HepG2 (cell line): ENCODE data around the gene SLC35F6. TPM values are rescaled to one million over a fixed set of nuclear protein-coding genes. Genes with fewer than 3 reads are reported as not detected.

Source experiments
- ARID2 ChIP-seq: sonication (generic); formaldehyde crosslinking; IDR thresholded peaks from 2 replicates; pipeline ENCODE4 v1.8.1; 2022; ENCODE audit warnings: mild to moderate bottlenecking, missing genetic modification reagents, borderline replicate concordance
- FOSL1 ChIP-seq: sonication (generic); formaldehyde crosslinking; IDR thresholded peaks from 2 replicates; pipeline ENCODE4 v1.9.0; 2021; ENCODE audit warnings: missing genetic modification reagents, borderline replicate concordance
- GMEB1 ChIP-seq: sonication (generic); formaldehyde crosslinking; IDR thresholded peaks from 2 replicates; pipeline ENCODE4 v1.5.1; 2020; ENCODE audit warnings: missing genetic modification reagents, mild to moderate bottlenecking, borderline replicate concordance
- LCORL ChIP-seq, 2 experiments: fragments of 450-650 bp in 1 of 2; sonication (generic) in 1 of 2; formaldehyde crosslinking in 1 of 2; IDR thresholded peaks; 2 replicates each; pipeline versions ENCODE4 v1.5.0 to v1.6.1; 2017 to 2020; ENCODE audit warnings: antibody characterized with exemption in 1 of 2, missing genetic modification reagents in 1 of 2
- ONECUT2 ChIP-seq: sonication (generic); formaldehyde crosslinking; IDR thresholded peaks from 2 replicates; pipeline ENCODE4 v1.4.0; 2020; ENCODE audit warnings: missing genetic modification reagents
- PBX2 ChIP-seq: IDR thresholded peaks from 2 replicates; pipeline ENCODE4 v1.6.1; 2016; ENCODE audit warnings: control low read depth
- SMAD9 ChIP-seq: sonication (generic); formaldehyde crosslinking; IDR thresholded peaks from 2 replicates; pipeline ENCODE4 v1.5.1; 2020; ENCODE audit warnings: mild to moderate bottlenecking, missing genetic modification reagents
- TAF1 ChIP-seq: sonication (generic); formaldehyde crosslinking; IDR thresholded peaks from 2 replicates; pipeline ENCODE4 v1.4.0; 2020; ENCODE audit warnings: missing genetic modification reagents
- ZBTB43 ChIP-seq: sonication (generic); formaldehyde crosslinking; conservative IDR thresholded peaks from 2 replicates; pipeline ENCODE4 v1.4.0; 2020; ENCODE audit warnings: missing genetic modification reagents
- ZFP37 ChIP-seq: sonication (generic); formaldehyde crosslinking; IDR thresholded peaks from 2 replicates; pipeline ENCODE4 v1.4.0; 2020; ENCODE audit warnings: missing genetic modification reagents, borderline replicate concordance
- ZFX ChIP-seq: sonication (generic); formaldehyde crosslinking; IDR thresholded peaks from 2 replicates; pipeline ENCODE4 v1.4.0; 2020; ENCODE audit warnings: mild to moderate bottlenecking, low read depth, missing genetic modification reagents, moderate library complexity
- ZMYM2 ChIP-seq: sonication (generic); formaldehyde crosslinking; IDR thresholded peaks from 2 replicates; pipeline ENCODE4 v1.8.0; 2022; ENCODE audit warnings: mild to moderate bottlenecking, missing genetic modification reagents
- ZNF672 ChIP-seq: sonication (generic); formaldehyde crosslinking; IDR thresholded peaks from 2 replicates; pipeline ENCODE4 v1.8.1; 2022; ENCODE audit warnings: missing genetic modification reagents
- ZNF724P ChIP-seq: sonication (generic); formaldehyde crosslinking; IDR thresholded peaks from 2 replicates; pipeline ENCODE4 v1.8.0; 2022; ENCODE audit warnings: missing genetic modification reagents, borderline replicate concordance
- ZNF782 ChIP-seq: sonication (generic); formaldehyde crosslinking; IDR thresholded peaks from 2 replicates; pipeline ENCODE4 v1.4.0; 2020; ENCODE audit warnings: missing genetic modification reagents, mild to moderate bottlenecking, borderline replicate concordance
- ZZZ3 ChIP-seq: sonication (generic); formaldehyde crosslinking; IDR thresholded peaks from 2 replicates; pipeline ENCODE4 v1.4.0; 2020; ENCODE audit warnings: missing genetic modification reagents, mild to moderate bottlenecking, borderline replicate concordance
- polyA plus RNA-seq, 8 experiments: library from polyadenylated mRNA; depleted of rRNA in 3 of 8; stranded (reverse) in 7 of 8; unstranded in 1 of 8; fragments of >200 nt; fragmentation: Illumina TruSeq in 4 of 8; extraction: Trizol in 4 of 8; gene quantifications; 2 replicates each; pipeline versions ENCODE4 v1.2.1 to v1.2.3, GENCODE V29; 2011 to 2016; ENCODE audit warnings: low read depth in 4 of 8, missing spikeins in 1 of 8, mixed read lengths in 1 of 8; ENCODE audit not compliant: insufficient read depth in 1 of 8
- total RNA-seq, 5 experiments: library from RNA; depleted of rRNA; stranded (reverse); fragments of >200 nt; fragmentation: Illumina TruSeq; extraction: Trizol; gene quantifications; 2 replicates each; pipeline ENCODE4 v1.2.3, GENCODE V29; 2016; ENCODE audit warnings: low read depth in 1 of 5
- TF ChIP-seq, protein P1 (sequence below): sonication (generic); formaldehyde crosslinking; conservative IDR thresholded peaks from 2 replicates; pipeline ENCODE4 v1.4.0; 2020; ENCODE audit warnings: mild to moderate bottlenecking, missing genetic modification reagents, moderate library complexity
- TF ChIP-seq, protein P2 (sequence below): sonication (generic); formaldehyde crosslinking; IDR thresholded peaks from 2 replicates; pipeline ENCODE4 v1.5.1; 2020; ENCODE audit warnings: mild to moderate bottlenecking, missing genetic modification reagents, borderline replicate concordance

The SLC35F6 gene
- total and polyA plus RNA-seq, 2 of the 13 experiments (the other 11 are each of a cell fraction or from before 2014, with no cell fraction given): 15.2 to 21.2 TPM

DNA sequence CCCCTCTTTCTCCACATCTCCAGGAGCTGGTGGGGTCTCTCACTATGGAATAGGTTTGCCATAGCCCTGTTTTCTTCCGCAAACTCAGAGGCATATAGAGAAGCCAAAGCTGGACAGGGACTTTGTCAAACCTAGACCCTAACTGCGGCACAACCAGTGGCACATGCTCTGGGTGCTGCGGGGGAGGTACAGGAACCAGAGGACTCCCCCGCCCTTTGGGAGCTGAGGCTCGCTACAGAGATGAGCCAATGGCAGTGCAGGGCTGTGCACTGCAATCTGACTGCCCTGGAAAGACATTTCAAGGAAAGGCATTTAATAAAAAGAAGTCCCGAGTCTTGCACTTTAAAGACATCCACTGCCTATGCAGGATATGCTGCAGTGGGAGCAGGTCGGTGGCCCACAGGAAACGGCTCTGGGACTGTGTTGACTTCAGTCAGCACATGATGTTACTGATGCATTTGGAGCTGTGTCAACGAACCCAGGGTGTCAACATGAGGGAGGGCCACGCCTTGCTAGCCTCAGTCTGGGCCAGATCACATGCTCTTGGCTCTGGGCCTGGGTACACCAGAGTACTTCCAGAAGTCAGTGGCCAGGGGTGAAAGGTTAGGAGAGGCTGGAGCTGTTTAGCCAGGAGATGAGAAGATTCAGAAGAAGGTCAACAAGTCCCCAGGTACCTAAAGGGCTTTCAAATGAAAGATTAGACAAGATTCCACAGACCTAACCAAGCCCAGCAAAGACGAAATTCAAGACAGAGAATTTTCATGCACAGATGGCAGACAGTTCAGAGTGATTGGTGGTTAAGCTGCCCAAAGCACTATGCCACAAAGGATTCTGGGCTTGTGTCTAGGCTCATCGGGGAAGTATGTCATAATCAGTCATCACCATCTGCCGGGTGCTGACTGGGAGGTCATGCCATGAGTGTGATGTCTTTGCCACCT lies 8.2 kb downstream of the SLC35F6 start (continued):
- TF ChIP-seq, protein P1, sequence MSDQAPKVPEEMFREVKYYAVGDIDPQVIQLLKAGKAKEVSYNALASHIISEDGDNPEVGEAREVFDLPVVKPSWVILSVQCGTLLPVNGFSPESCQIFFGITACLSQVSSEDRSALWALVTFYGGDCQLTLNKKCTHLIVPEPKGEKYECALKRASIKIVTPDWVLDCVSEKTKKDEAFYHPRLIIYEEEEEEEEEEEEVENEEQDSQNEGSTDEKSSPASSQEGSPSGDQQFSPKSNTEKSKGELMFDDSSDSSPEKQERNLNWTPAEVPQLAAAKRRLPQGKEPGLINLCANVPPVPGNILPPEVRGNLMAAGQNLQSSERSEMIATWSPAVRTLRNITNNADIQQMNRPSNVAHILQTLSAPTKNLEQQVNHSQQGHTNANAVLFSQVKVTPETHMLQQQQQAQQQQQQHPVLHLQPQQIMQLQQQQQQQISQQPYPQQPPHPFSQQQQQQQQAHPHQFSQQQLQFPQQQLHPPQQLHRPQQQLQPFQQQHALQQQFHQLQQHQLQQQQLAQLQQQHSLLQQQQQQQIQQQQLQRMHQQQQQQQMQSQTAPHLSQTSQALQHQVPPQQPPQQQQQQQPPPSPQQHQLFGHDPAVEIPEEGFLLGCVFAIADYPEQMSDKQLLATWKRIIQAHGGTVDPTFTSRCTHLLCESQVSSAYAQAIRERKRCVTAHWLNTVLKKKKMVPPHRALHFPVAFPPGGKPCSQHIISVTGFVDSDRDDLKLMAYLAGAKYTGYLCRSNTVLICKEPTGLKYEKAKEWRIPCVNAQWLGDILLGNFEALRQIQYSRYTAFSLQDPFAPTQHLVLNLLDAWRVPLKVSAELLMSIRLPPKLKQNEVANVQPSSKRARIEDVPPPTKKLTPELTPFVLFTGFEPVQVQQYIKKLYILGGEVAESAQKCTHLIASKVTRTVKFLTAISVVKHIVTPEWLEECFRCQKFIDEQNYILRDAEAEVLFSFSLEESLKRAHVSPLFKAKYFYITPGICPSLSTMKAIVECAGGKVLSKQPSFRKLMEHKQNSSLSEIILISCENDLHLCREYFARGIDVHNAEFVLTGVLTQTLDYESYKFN: peak; percentile 49
- TF ChIP-seq ARID2 (CRISPR knock-in tag) (no peak), TAF1 (CRISPR knock-in tag) (peak; percentile 33; the same call in 1 of the 2 replicates), ZZZ3 (CRISPR knock-in tag) (no peak), GMEB1 (CRISPR knock-in tag) (no peak), ZMYM2 (CRISPR knock-in tag) (no peak), ZBTB43 (CRISPR knock-in tag) (no peak), ZNF782 (no peak), ZFP37 (CRISPR knock-in tag) (no peak), SMAD9 (no peak), LCORL (IDR thresholded peaks at IDR 0.05) (no peak), LCORL (CRISPR knock-in tag; IDR thresholded peaks at IDR 0.05) (peak; percentile 92), FOSL1 (CRISPR knock-in tag) (no peak), ONECUT2 (no peak), ZNF672 (CRISPR knock-in tag) (no peak), ZNF724P (CRISPR knock-in tag) (no peak), PBX2 (CRISPR knock-in tag) (no peak), ZFX (CRISPR knock-in tag) (peak; percentile 64)
- TF ChIP-seq, protein P2, sequence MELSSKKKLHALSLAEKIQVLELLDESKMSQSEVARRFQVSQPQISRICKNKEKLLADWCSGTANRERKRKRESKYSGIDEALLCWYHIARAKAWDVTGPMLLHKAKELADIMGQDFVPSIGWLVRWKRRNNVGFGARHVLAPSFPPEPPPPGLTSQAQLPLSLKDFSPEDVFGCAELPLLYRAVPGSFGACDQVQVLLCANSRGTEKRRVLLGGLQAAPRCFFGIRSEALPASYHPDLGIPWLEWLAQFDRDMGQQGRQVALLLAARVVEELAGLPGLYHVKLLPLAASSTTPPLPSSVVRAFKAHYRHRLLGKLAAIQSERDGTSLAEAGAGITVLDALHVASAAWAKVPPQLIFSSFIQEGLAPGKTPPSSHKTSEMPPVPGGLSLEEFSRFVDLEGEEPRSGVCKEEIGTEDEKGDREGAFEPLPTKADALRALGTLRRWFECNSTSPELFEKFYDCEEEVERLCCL (CRISPR knock-in tag): no peak
